Mucosa of descending colon (tissue), 3 donors: ENCODE results near the gene KLC3. TPM values are rescaled to one million over a fixed set of nuclear protein-coding genes. Genes with fewer than 3 reads are reported as not detected.

ENCODE experiments used
- ATAC-seq: fragments of 200-7000 bp; cut with Tn5 transposase; one replicate; pipeline ENCODE4 v1.9.1; 2020; ENCODE audit warnings: mild to moderate bottlenecking, moderate library complexity
- DNase-seq, 3 donors: peaks; one replicate each; pipeline ENCODE4 v3.0.0-alpha.2; 2020
- H3K36me3 ChIP-seq: fragments of 200-600 bp; one replicate; pipeline ENCODE4 v1.8.0; 2021; ENCODE audit warnings: low read depth, mild to moderate bottlenecking
- H3K4me1 ChIP-seq: fragments of 200-600 bp; one replicate; pipeline ENCODE4 v1.8.0; 2021; ENCODE audit warnings: low read depth, mild to moderate bottlenecking
- H3K4me3 ChIP-seq: fragments of 200-600 bp; one replicate; pipeline ENCODE4 v1.8.0; 2021; ENCODE audit warnings: mild to moderate bottlenecking
- H3K9me3 ChIP-seq: fragments of 200-600 bp; one replicate; pipeline ENCODE4 v1.8.0; 2021; ENCODE audit warnings: mild to moderate bottlenecking
- CTCF ChIP-seq: fragments of 200-600 bp; IDR thresholded peaks from one replicate; pipeline ENCODE4 v1.8.0; 2022; ENCODE audit warnings: antibody characterized with exemption, mild to moderate bottlenecking
- intact Hi-C, 2 donors: fragments of 100-400 bp; cut with DNase I in 1 of 2; cut with micrococcal nuclease in 1 of 2; formaldehyde crosslinking; loops; one replicate each; pipeline versions ENCODE4 v1.11.0 to v1.11.1; 2022; cut with DNase I, micrococcal nuclease
- total RNA-seq, 3 donors: library from RNA; stranded (reverse); fragmentation: NEBNext Ultra II Directional in 2 of 3; extraction: Animal tissue kit (Norgen Biotek cat#: 25700) in 2 of 3; gene quantifications; one replicate each; pipeline versions ENCODE4 v1.2.1 to v1.2.4, GENCODE V29; 2021 to 2023
- donor health status: DM: no; HTN: no; CAD: no; lungs with moderate emphysema.
- donor health status: DM: no; HTN: no; CAD: no.
- donor health status: DM: no; HTN: yes; CAD: no.

Gene KLC3
- total RNA-seq, 3 donors from 2014 or later = not detected

GRCh38 chr19:45358213-45358792 lies 17.8 kb downstream of the KLC3 start:
- DNase-seq = no peak
- no peaks in the 10 kb centered on the region for H3K4me1 ChIP-seq
- H3K4me3 ChIP-seq = no peak overlapping the region
- no peaks in the 10 kb centered on the region for H3K9me3 ChIP-seq
- TF ChIP-seq CTCF = no peak
- intact Hi-C loops = no loop called here
- no peaks in the 10 kb centered on the region for H3K36me3 ChIP-seq
- no peak for ATAC-seq

- no peaks in the 10 kb centered on the region for H3K9me3 ChIP-seq
- intact Hi-C loops = no loop called here
- no peaks in the 10 kb centered on the region for H3K4me1 ChIP-seq
- DNase-seq (no peak), ATAC-seq (no peak)
- H3K4me3 ChIP-seq = no peak overlapping the region
- H3K36me3 ChIP-seq = no peaks in the 10 kb centered on the region
- no peak for TF ChIP-seq CTCF
Observed at GRCh38 chr19:45361608-45362007, 21.1 kb downstream of the KLC3 start.

- intact Hi-C loops = no loop called here
- no peak for ATAC-seq
- H3K4me3 ChIP-seq = no peak overlapping the region
- TF ChIP-seq CTCF = no peak
- no peaks in the 10 kb centered on the region for H3K36me3 ChIP-seq
- no peaks in the 10 kb centered on the region for H3K4me1 ChIP-seq
- H3K9me3 ChIP-seq = no peaks in the 10 kb centered on the region
- no peak for DNase-seq
Observed at GRCh38 chr19:45362291-45362690, 21.7 kb downstream of the KLC3 start.

DNA sequence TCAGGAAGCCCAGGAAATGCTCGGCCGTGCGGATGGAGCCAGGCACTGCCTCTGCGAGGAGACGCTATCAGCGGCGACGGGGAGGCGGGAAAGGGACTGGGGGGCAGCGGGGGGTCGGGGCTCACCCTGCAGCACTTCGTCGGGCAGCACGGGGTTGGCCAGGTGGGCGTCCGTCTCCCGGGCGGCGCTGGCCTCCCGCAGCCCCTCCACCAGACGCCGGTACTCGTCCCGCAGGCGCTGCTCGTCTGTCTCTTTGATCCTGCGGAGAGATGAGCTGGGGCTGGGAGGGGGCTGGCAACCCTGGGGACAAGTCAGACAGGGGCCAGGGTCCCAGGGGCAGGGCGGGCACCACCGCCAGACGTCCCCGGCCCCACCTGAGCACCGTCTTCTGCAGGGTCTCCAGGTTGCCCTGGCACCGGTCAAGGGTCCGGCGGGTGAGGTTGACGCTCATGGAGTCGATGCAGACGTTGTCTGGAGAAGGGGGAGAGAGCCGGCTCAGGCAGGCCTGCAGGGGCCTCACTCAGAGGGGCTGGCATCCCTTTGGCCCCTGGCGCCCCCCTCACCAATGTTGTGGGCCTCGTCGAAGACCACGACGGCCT lies 23.4 kb downstream of the KLC3 start:
- DNase-seq (no peak), ATAC-seq (no peak)
- TF ChIP-seq CTCF = no peak
- no peaks in the 10 kb centered on the region for H3K9me3 ChIP-seq
- no peaks in the 10 kb centered on the region for H3K4me1 ChIP-seq
- no peaks in the 10 kb centered on the region for H3K36me3 ChIP-seq
- no peak overlapping the region for H3K4me3 ChIP-seq
- intact Hi-C loops = no loop called here

GRCh38 chr19:45364696-45365095 lies 24.1 kb downstream of the KLC3 start:
- H3K4me1 ChIP-seq = no peaks in the 10 kb centered on the region
- no peaks in the 10 kb centered on the region for H3K36me3 ChIP-seq
- no peaks in the 10 kb centered on the region for H3K9me3 ChIP-seq
- no peak overlapping the region for H3K4me3 ChIP-seq
- intact Hi-C loops = no loop called here
- no peak for ATAC-seq
- no peak for TF ChIP-seq CTCF
- DNase-seq = no peak
